H9 (cell line): ENCODE data around the gene JARID2. TPM values are rescaled to one million over a fixed set of nuclear protein-coding genes. Genes with fewer than 3 reads are reported as not detected.

Source experiments
- DNase-seq: peaks from one replicate; pipeline ENCODE4 v3.0.0-alpha.2; 2017
- H2AFZ ChIP-seq: one replicate; pipeline ENCODE4 v1.6.1; 2013; ENCODE audit warnings: mild to moderate bottlenecking, low read length, control low read depth, moderate library complexity
- H2AK5ac ChIP-seq: 2 replicates; pipeline ENCODE4 v1.6.1; 2013; ENCODE audit warnings: low read length, control low read depth, mixed read lengths; ENCODE audit not compliant: insufficient read length
- H2BK120ac ChIP-seq: one replicate; pipeline ENCODE4 v1.6.1; 2013; ENCODE audit warnings: low read depth, mild to moderate bottlenecking, low read length, control low read depth, inconsistent platforms; ENCODE audit not compliant: poor library complexity, severe bottlenecking
- H2BK12ac ChIP-seq: 2 replicates; pipeline ENCODE4 v1.6.1; 2013; ENCODE audit warnings: low read length, control low read depth, mixed read lengths, low read depth; ENCODE audit not compliant: insufficient read length
- H2BK15ac ChIP-seq: 2 replicates; pipeline ENCODE4 v1.6.1; 2013; ENCODE audit warnings: low read depth, low read length, control low read depth
- H2BK20ac ChIP-seq: one replicate; pipeline ENCODE4 v1.6.1; 2013; ENCODE audit warnings: low read depth, mild to moderate bottlenecking, low read length, control low read depth, inconsistent platforms; ENCODE audit not compliant: poor library complexity, severe bottlenecking
- H2BK5ac ChIP-seq: 2 replicates; pipeline ENCODE4 v1.6.1; 2013; ENCODE audit warnings: low read length, control low read depth, mixed read lengths; ENCODE audit not compliant: insufficient read length
- H3K14ac ChIP-seq: 2 replicates; pipeline ENCODE4 v1.6.1; 2013; ENCODE audit warnings: low read length, control low read depth; ENCODE audit not compliant: insufficient read depth
- H3K18ac ChIP-seq: 2 replicates; pipeline ENCODE4 v1.6.1; 2013; ENCODE audit warnings: low read depth, mild to moderate bottlenecking, mixed read lengths, low read length, control low read depth; ENCODE audit not compliant: insufficient read length
- H3K23ac ChIP-seq: 2 replicates; pipeline ENCODE4 v1.6.1; 2013; ENCODE audit warnings: low read length, control low read depth, mixed read lengths, low read depth; ENCODE audit not compliant: insufficient read length
- H3K23me2 ChIP-seq: 2 replicates; pipeline ENCODE4 v1.6.1; 2013; ENCODE audit warnings: low read depth, mild to moderate bottlenecking, mixed read lengths, low read length, control low read depth; ENCODE audit not compliant: insufficient read length, poor library complexity, severe bottlenecking
- H3K27ac ChIP-seq: 2 replicates; pipeline ENCODE4 v1.5.1; 2013; ENCODE audit warnings: low read length, control low read depth, mixed read lengths, low read depth; ENCODE audit not compliant: insufficient read length
- H3K27me3 ChIP-seq: 2 replicates; pipeline ENCODE4 v1.6.1; 2013; ENCODE audit warnings: low read length, control low read depth, inconsistent platforms; ENCODE audit not compliant: insufficient read depth
- H3K4ac ChIP-seq: 2 replicates; pipeline ENCODE4 v1.6.1; 2013; ENCODE audit warnings: low read depth, mild to moderate bottlenecking, control low read depth, inconsistent platforms, low read length, moderate library complexity
- H3K4me1 ChIP-seq: 2 replicates; pipeline ENCODE4 v1.6.1; 2013; ENCODE audit warnings: low read length, control low read depth, inconsistent platforms; ENCODE audit not compliant: insufficient read depth
- H3K4me2 ChIP-seq: 2 replicates; pipeline ENCODE4 v1.6.1; 2013; ENCODE audit warnings: low read length, control low read depth, mixed read lengths; ENCODE audit not compliant: insufficient read length, insufficient read depth
- H3K56ac ChIP-seq: 2 replicates; pipeline ENCODE4 v1.6.1; 2013; ENCODE audit warnings: low read depth, mild to moderate bottlenecking, mixed read lengths, low read length, control low read depth; ENCODE audit not compliant: insufficient read length
- H3K79me1 ChIP-seq: 2 replicates; pipeline ENCODE4 v1.6.1; 2013; ENCODE audit warnings: low read depth, mild to moderate bottlenecking, moderate library complexity, low read length, control low read depth, inconsistent platforms; ENCODE audit not compliant: insufficient read depth, poor library complexity, severe bottlenecking
- H3K79me2 ChIP-seq: 2 replicates; pipeline ENCODE4 v1.6.1; 2013; ENCODE audit warnings: low read length, control low read depth, inconsistent platforms; ENCODE audit not compliant: insufficient read depth
- H3K9ac ChIP-seq: 2 replicates; pipeline ENCODE4 v1.6.1; 2013; ENCODE audit warnings: low read length, control low read depth, mixed read lengths; ENCODE audit not compliant: insufficient read length; ENCODE audit errors: extremely low read depth
- H3K9me3 ChIP-seq: one replicate; pipeline ENCODE4 v1.6.1; 2013; ENCODE audit warnings: low read depth, low read length, inconsistent platforms; ENCODE audit not compliant: control insufficient read depth
- H3T11ph ChIP-seq: one replicate; pipeline ENCODE4 v1.6.1; 2013; ENCODE audit warnings: mild to moderate bottlenecking, low read length, control low read depth, inconsistent platforms
- H4K20me1 ChIP-seq: one replicate; pipeline ENCODE4 v1.6.1; 2013; ENCODE audit not compliant: control insufficient read depth, insufficient read length, insufficient read depth
- H4K5ac ChIP-seq: 2 replicates; pipeline ENCODE4 v1.6.1; 2013; ENCODE audit warnings: low read depth, mild to moderate bottlenecking, mixed read lengths, low read length, control low read depth; ENCODE audit not compliant: insufficient read length
- H4K8ac ChIP-seq: replicated peaks from 2 replicates; pipeline ENCODE4 v1.6.1; 2013; ENCODE audit warnings: low read length, control low read depth, mixed read lengths, low read depth; ENCODE audit not compliant: insufficient read length
- H4K91ac ChIP-seq: 2 replicates; pipeline ENCODE4 v1.6.1; 2013; ENCODE audit warnings: low read depth, mild to moderate bottlenecking, moderate library complexity, mixed read lengths, low read length, control low read depth; ENCODE audit not compliant: insufficient read length
- H3K27ac Mint-ChIP-seq, 3 experiments: 2 replicates in 2 of 3; 3 replicates in 1 of 3; pipeline ENCODE4 v1.8.0; 2020 to 2021; ENCODE audit warnings: mixed read lengths in 3 of 3, mild to moderate bottlenecking in 1 of 3, moderate library complexity in 1 of 3
- H3K27me3 Mint-ChIP-seq: 2 replicates; pipeline ENCODE4 v1.8.0; 2021; ENCODE audit warnings: low read depth, mild to moderate bottlenecking, moderate library complexity, mixed read lengths
- H3K36me3 Mint-ChIP-seq, 3 experiments: 2 replicates in 2 of 3; 3 replicates in 1 of 3; pipeline ENCODE4 v1.8.0; 2020 to 2021; ENCODE audit warnings: low read depth in 3 of 3, mixed read lengths in 3 of 3; ENCODE audit not compliant: insufficient read depth in 1 of 3
- H3K4me1 Mint-ChIP-seq, 2 experiments: 2 replicates each; pipeline ENCODE4 v1.8.0; 2020; ENCODE audit warnings: mixed read lengths in 2 of 2
- H3K4me3 Mint-ChIP-seq, 2 experiments: 2 replicates in 1 of 2; 3 replicates in 1 of 2; pipeline ENCODE4 v1.8.0; 2020 to 2021; ENCODE audit warnings: mild to moderate bottlenecking in 2 of 2, mixed read lengths in 2 of 2, moderate library complexity in 1 of 2
- H3K9me3 Mint-ChIP-seq, 2 experiments: 2 replicates in 1 of 2; 3 replicates in 1 of 2; pipeline ENCODE4 v1.8.0; 2020; ENCODE audit warnings: mild to moderate bottlenecking in 2 of 2, mixed read lengths in 2 of 2, moderate library complexity in 1 of 2
- WGBS: extraction: QIAGEN DNeasy Blood & Tissue Kit; methylation state at CpG from one replicate; pipeline ENCODE4 v1.1.7; 2013; ENCODE audit warnings: missing lambda C conversion rate, low lambda C conversion rate, mixed read lengths; ENCODE audit not compliant: insufficient read length; ENCODE audit errors: extremely low coverage; 5-methylcytosine and 5-hydroxymethylcytosine counted together
- total RNA-seq: library from RNA; stranded (reverse); gene quantifications from 2 replicates; pipeline ENCODE4 v1.2.1, GENCODE V29; 2021
- TF ChIP-seq, protein P1 (sequence below): fragments of 200-600 bp; sonication (generic); conservative IDR thresholded peaks from 3 replicates; pipeline ENCODE4 v1.8.0; 2021; ENCODE audit warnings: antibody characterized with exemption, mild to moderate bottlenecking

JARID2 gene
- total RNA-seq, 1 experiment from 2014 or later = 174 TPM

DNA sequence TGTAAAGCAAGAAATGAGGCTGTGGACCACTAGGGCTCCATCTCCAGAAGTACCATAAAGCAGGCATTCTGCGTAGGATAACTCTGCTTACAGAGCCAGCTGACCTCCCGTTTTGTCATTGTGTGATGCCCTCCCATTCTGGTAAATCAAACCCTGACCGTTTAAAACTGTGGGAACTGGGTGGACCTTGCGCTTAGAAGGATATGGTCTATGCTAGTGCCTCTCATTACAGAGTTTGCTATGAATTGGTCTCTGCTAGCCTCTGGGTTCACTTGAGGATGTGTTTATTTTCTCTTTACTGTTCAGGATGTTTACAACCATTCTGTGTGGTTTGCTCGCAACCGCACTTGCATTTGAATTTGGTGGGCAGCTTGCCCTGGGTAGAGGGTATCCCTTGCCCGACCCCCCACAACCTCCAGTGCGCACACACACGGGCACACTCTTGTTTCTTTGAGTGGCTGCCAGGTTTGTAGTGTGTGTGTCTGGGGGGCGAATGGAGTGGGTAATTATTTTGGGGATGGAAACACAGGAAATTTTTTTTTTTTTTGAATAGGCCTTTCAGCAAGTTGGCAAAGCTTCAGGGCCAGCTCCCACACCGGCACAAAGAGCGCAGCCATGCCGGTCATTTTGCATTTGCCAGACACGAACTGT is 198.3 kb downstream of the JARID2 start:
- H3K9me3 Mint-ChIP-seq = no peaks in the 10 kb centered on the region
- peaks cover 88 to 91% of the 10 kb centered on the region in 2 experiments for H3K4me1 Mint-ChIP-seq
- Histone ChIP-seq H3K18ac (no peak overlapping the region), H3K79me2 (peaks cover 92% of the 10 kb centered on the region), H3K4me2 (no peak overlapping the region), H2BK20ac (no peak overlapping the region), H3K14ac (no peak overlapping the region), H3K9ac (no peak overlapping the region), H3K23ac (no peak overlapping the region), H4K8ac (no peak overlapping the region), H4K91ac (no peak overlapping the region), H2BK120ac (no peak overlapping the region), H2BK12ac (no peak overlapping the region), H2BK5ac (no peak overlapping the region), H2AK5ac (no peak overlapping the region), H2AFZ (no peak overlapping the region), H3K79me1 (peaks cover 5% of the 10 kb centered on the region), H3K23me2 (no peaks in the 10 kb centered on the region), H4K20me1 (no peaks in the 10 kb centered on the region), H3K4ac (no peak overlapping the region), H3K9me3 (no peaks in the 10 kb centered on the region), H4K5ac (no peak overlapping the region), H3K56ac (no peak overlapping the region), H3T11ph (no peak overlapping the region), H3K4me1 (peaks cover 20% of the 10 kb centered on the region; the same call in 1 of the 2 replicates), H3K27ac (no peak overlapping the region), H2BK15ac (no peak overlapping the region), H3K27me3 (no peaks in the 10 kb centered on the region)
- no peak for DNase-seq
- TF ChIP-seq, protein P1, sequence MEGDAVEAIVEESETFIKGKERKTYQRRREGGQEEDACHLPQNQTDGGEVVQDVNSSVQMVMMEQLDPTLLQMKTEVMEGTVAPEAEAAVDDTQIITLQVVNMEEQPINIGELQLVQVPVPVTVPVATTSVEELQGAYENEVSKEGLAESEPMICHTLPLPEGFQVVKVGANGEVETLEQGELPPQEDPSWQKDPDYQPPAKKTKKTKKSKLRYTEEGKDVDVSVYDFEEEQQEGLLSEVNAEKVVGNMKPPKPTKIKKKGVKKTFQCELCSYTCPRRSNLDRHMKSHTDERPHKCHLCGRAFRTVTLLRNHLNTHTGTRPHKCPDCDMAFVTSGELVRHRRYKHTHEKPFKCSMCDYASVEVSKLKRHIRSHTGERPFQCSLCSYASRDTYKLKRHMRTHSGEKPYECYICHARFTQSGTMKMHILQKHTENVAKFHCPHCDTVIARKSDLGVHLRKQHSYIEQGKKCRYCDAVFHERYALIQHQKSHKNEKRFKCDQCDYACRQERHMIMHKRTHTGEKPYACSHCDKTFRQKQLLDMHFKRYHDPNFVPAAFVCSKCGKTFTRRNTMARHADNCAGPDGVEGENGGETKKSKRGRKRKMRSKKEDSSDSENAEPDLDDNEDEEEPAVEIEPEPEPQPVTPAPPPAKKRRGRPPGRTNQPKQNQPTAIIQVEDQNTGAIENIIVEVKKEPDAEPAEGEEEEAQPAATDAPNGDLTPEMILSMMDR = no peak
- WGBS = no CpG with 5 or more reads among the region's 14 CpGs
- no peaks in the 10 kb centered on the region for H3K27me3 Mint-ChIP-seq
- no peak overlapping the region for H3K4me3 Mint-ChIP-seq
- H3K27ac Mint-ChIP-seq = peak overlapping the region in 1 of 3 experiments; percentile 52; a peak in 1 of 7 replicates
- peaks cover 0 to 8% (median 0%) of the 10 kb centered on the region in 3 experiments; a peak in 3 of 7 replicates for H3K36me3 Mint-ChIP-seq
